OCI-M2 (cell line): Measurements from ENCODE around the gene ANKRD18A.

Experiments used
- DNase-seq: peaks from one replicate; lab custom pipeline; 2025; ENCODE audit not compliant: unreplicated experiment; lab: John Stamatoyannopoulos, UW

Gene ANKRD18A

GRCh38 chr9:38620483-38621433 lies at the start of gene ANKRD18A:
Gene ANKRD18A (minus strand): TSS chr9:38620596. CDS start chr9:38620285, 311 bp downstream.
- no peak for DNase-seq

- DNase-seq = no peak
These were observed 48.5 kb upstream of the ANKRD18A start for GRCh38 chr9:38668791-38669466.

GRCh38 chr9:38662763-38663593 lies 42.6 kb upstream of the ANKRD18A start:
- DNase-seq = no peak

GRCh38 chr9:38659538-38659937 lies 39.1 kb upstream of the ANKRD18A start:
- no peak for DNase-seq

GRCh38 chr9:38656896-38657295 lies 36.5 kb upstream of the ANKRD18A start:
- DNase-seq = no peak

- no peak for DNase-seq
These were observed 32.1 kb upstream of the ANKRD18A start for GRCh38 chr9:38652486-38652885.

- no peak for DNase-seq
These were observed 31.6 kb upstream of the ANKRD18A start for GRCh38 chr9:38652044-38652443.

- no peak for DNase-seq
These were observed 31.1 kb upstream of the ANKRD18A start for GRCh38 chr9:38651400-38652042.

GRCh38 chr9:38650564-38650963 lies 30.2 kb upstream of the ANKRD18A start:
- DNase-seq = no peak

GRCh38 chr9:38649731-38650363 lies 29.5 kb upstream of the ANKRD18A start:
- DNase-seq = no peak

- DNase-seq = no peak
These were observed 24.2 kb upstream of the ANKRD18A start for GRCh38 chr9:38644601-38645000.

GRCh38 chr9:38643815-38644173 lies 23.4 kb upstream of the ANKRD18A start:
- DNase-seq = no peak

- no peak for DNase-seq
These were observed 22.8 kb upstream of the ANKRD18A start for GRCh38 chr9:38642951-38643814.

- DNase-seq = no peak
These were observed 21.8 kb upstream of the ANKRD18A start for GRCh38 chr9:38641985-38642864.

- DNase-seq = no peak
These were observed 20.7 kb upstream of the ANKRD18A start for GRCh38 chr9:38641142-38641541.

GRCh38 chr9:38639577-38639940 lies 19.2 kb upstream of the ANKRD18A start:
- DNase-seq = no peak

GRCh38 chr9:38638881-38639576 lies 18.6 kb upstream of the ANKRD18A start:
- no peak for DNase-seq

- no peak for DNase-seq
These were observed 13.9 kb upstream of the ANKRD18A start for GRCh38 chr9:38634315-38634714.
